Measurements from ENCODE around the gene ELF1.

GRCh38 chr13:41054919-41055619 is 36.0 kb upstream of the ELF1 start:
- TF ChIP-seq CTCF (IDR thresholded peaks at IDR 0.05), result no peak
- no peak for TF ChIP-seq POLR2A (IDR thresholded peaks at IDR 0.05)
